Ectodermal cell (in vitro differentiated cells): ENCODE results near the gene ELMO1.

Experiments
- H3K27ac ChIP-seq: 2 replicates; pipeline ENCODE4 v1.7.0; 2013; ENCODE audit warnings: mild to moderate bottlenecking, low read depth, low read length; ENCODE audit not compliant: insufficient read depth, poor library complexity, severe bottlenecking
- H3K27me3 ChIP-seq: 2 replicates; pipeline ENCODE4 v1.7.0; 2013; ENCODE audit warnings: mild to moderate bottlenecking, low read length; ENCODE audit not compliant: insufficient read depth, control insufficient read depth, poor library complexity, severe bottlenecking
- H3K36me3 ChIP-seq: one replicate; pipeline ENCODE4 v1.7.0; 2013; ENCODE audit warnings: low read length; ENCODE audit not compliant: control insufficient read depth, insufficient read depth
- H3K4me1 ChIP-seq: one replicate; pipeline ENCODE4 v1.7.0; 2013; ENCODE audit warnings: low read length; ENCODE audit not compliant: control insufficient read depth, insufficient read depth
- H3K4me3 ChIP-seq: 2 replicates; pipeline ENCODE4 v1.7.0; 2013; ENCODE audit warnings: low read depth, low read length, control low read depth; ENCODE audit not compliant: insufficient read depth
- H3K9me3 ChIP-seq: 2 replicates; pipeline ENCODE4 v1.7.0; 2013; ENCODE audit warnings: mild to moderate bottlenecking, low read length, moderate library complexity; ENCODE audit not compliant: control insufficient read depth
- WGBS, 2 experiments: methylation state at CpG; one replicate each; pipeline ENCODE4 v1.1.7; 2013; ENCODE audit warnings: missing lambda C conversion rate in 2 of 2; 5-methylcytosine and 5-hydroxymethylcytosine counted together

ELMO1 gene

DNA sequence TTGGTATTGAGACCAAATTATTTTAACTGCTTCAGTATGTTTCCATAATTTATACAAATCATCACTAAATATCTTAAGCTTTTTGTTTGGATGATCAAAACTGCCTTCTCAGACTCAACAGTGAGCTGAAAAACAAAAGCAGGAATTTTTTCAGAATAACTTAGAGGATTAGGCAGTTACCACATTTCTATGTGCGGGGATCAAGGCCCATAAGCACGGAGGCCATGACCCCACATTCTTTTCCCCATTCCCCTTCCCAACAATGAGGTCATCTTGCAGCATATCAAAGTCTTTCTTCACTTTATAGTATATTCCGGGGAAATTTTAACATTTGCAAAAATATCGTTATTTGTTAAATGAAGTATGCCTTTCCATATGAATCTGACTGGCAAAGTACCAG, 125.8 kb downstream of the ELMO1 start:
- H3K36me3 ChIP-seq: no peaks in the 10 kb centered on the region
- no peaks in the 10 kb centered on the region for H3K27me3 ChIP-seq
- H3K4me3 ChIP-seq: no peak overlapping the region
- H3K27ac ChIP-seq: no peak overlapping the region
- WGBS, 2 experiments: 94 to 95% methylated on average over 4 of the region's 4 CpGs
- no peaks in the 10 kb centered on the region for H3K9me3 ChIP-seq
- H3K4me1 ChIP-seq: no peaks in the 10 kb centered on the region

- Histone ChIP-seq H3K4me1 (no peaks in the 10 kb centered on the region), H3K9me3 (no peaks in the 10 kb centered on the region), H3K27ac (no peak overlapping the region), H3K27me3 (no peaks in the 10 kb centered on the region), H3K36me3 (no peaks in the 10 kb centered on the region), H3K4me3 (no peak overlapping the region)
- 92 to 96% methylated on average over 8 to 10 of the region's 10 CpGs for WGBS, 2 experiments
Observed at GRCh38 chr7:37320848-37321468, 127.7 kb downstream of the ELMO1 start.

DNA sequence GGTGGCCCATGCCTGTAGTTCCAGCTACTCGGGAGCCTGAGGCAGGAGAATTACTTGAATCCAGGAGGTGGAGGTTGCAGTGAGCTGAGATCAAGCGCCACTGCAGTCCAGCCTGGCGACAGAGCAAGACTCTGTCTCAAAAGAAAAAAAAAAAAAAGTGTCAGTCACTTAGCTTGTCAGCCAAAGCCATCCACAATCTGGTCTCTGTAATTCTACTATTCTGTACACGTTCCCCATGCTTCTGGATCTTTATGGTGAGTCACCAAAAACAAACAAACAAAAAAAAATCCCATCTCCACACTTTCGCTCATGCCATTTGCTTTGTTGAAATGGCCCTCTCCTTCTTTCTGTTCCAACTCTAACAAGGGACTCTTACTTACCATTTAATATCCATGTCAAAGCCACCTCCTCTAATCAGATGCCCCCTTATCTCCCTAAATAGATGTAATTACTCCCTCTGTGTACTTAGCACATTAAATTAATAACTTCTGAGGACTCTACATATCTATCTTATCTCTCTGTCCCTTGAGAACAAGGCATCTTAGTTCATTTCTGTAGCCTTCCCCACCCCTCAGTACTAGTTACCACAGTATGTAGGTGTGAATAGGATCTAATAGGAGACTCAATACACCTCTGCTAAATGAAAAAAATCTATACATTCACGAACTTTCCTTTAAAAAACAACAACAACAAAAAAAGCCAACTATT, 128.4 kb downstream of the ELMO1 start:
- no peaks in the 10 kb centered on the region for H3K27me3 ChIP-seq
- H3K9me3 ChIP-seq: no peaks in the 10 kb centered on the region
- 85 to 91% methylated on average over 6 of the region's 6 CpGs for WGBS, 2 experiments
- no peak overlapping the region for H3K27ac ChIP-seq
- H3K36me3 ChIP-seq: no peaks in the 10 kb centered on the region
- no peak overlapping the region for H3K4me3 ChIP-seq
- H3K4me1 ChIP-seq: no peaks in the 10 kb centered on the region

DNA sequence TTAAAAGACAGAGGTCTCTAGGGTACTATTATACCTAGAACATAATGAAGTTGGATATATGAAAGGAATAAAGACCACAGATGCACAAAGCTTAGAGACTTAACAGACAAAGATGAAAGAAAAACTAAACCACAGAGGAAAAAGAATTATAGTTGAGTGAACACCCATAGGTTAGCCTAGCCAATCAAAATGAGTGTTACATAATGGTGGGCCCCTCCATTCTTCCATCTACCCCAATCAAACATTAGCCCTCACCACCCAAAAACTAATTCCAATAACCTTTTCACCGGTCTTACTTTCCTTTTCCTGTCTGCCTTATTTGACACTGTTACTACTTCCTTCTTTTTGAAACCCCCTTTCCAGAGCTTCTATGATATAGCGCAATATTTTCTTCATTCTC, 130.1 kb downstream of the ELMO1 start:
- Histone ChIP-seq H3K9me3 (no peaks in the 10 kb centered on the region), H3K4me1 (no peaks in the 10 kb centered on the region), H3K36me3 (no peaks in the 10 kb centered on the region), H3K4me3 (no peak overlapping the region), H3K27ac (no peak overlapping the region), H3K27me3 (no peaks in the 10 kb centered on the region)
- WGBS, 2 experiments: 93 to 96% methylated on average over 2 of the region's 2 CpGs

DNA sequence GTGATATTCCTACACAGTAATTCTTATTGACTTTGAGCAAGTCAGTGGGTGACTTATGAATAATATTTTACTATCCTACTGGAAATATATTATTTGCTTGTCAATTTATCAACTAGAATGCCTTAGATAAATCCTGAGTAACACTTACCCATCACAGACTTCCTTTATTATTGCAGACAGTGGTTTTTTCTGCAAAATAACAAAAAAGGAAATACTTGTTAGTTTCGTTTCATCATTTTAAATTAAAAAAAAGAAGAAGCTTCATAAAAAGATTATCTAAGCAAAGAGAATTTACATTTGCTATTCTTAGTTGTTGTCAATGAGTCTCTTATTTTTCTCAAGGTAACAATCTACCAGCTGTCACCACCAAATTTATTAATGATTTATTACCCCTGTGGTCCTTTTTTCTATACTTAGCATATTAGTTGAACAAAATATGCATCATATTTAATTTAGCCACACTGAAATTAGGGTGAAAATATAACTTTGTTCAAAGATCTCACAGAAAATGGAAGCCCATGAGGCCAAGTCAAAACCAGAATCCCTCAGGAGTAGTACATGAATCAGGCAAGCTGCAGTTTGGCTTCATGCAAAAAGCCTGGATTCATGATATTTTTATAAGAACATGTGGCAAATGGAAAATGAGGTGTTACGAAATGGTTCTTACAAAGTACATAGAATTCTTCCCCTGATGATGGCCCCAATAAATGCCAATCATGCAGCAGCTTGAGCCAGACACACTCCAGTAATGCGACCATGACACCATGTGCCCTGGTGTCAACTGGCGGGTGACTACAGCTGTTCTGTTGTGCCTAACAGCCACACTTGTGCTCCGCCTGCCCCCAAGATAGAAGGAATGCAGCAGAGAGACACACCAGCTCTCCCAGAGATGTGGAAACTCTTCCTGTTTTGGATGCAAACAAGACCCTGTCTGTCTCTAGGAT, 132.6 kb downstream of the ELMO1 start:
- no peak overlapping the region for H3K27ac ChIP-seq
- WGBS, 2 experiments: 88 to 92% methylated on average over 4 of the region's 5 CpGs
- H3K9me3 ChIP-seq: no peaks in the 10 kb centered on the region
- H3K4me1 ChIP-seq: no peaks in the 10 kb centered on the region
- H3K36me3 ChIP-seq: no peaks in the 10 kb centered on the region
- H3K4me3 ChIP-seq: no peak overlapping the region
- H3K27me3 ChIP-seq: no peaks in the 10 kb centered on the region

- Histone ChIP-seq H3K4me3 (no peak overlapping the region), H3K36me3 (no peaks in the 10 kb centered on the region), H3K27me3 (no peaks in the 10 kb centered on the region), H3K27ac (no peak overlapping the region), H3K4me1 (peaks cover 5% of the 10 kb centered on the region), H3K9me3 (no peaks in the 10 kb centered on the region)
- no CpG with 5 or more reads among the region's 1 CpG for WGBS, 2 experiments
Observed at GRCh38 chr7:37312608-37313007, 136.1 kb downstream of the ELMO1 start.

DNA sequence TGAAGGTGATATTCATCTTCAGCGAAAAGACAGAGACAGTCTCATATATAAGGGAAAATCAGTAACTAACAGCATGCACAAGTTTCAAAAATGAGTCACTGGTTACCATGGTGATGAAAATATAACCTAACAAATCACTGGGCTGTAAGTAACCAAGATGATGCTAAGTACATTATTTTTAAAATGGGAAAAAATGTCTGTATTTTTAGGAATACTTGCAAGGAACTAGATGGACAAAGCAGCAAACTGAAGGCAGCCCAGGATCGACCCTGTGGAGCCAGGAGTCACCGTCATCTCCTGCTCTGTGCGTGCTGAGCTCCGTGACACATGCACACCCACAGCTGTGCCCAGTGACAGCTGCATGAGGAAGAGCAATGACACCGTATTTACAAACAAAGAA, 137.3 kb downstream of the ELMO1 start:
- WGBS, 2 experiments: 93 to 96% methylated on average over 5 to 6 of the region's 6 CpGs

GRCh38 chr7:37310327-37311080, 138.2 kb downstream of the ELMO1 start:
- WGBS, 2 experiments: 89 to 95% methylated on average over 3 of the region's 3 CpGs
- Histone ChIP-seq H3K27me3 (no peaks in the 10 kb centered on the region), H3K9me3 (no peaks in the 10 kb centered on the region), H3K27ac (no peak overlapping the region), H3K4me3 (no peak overlapping the region), H3K36me3 (no peaks in the 10 kb centered on the region), H3K4me1 (peaks cover 5% of the 10 kb centered on the region)

More for the DNA sequence above, 137.3 kb downstream of the ELMO1 start:
- Histone ChIP-seq H3K4me3 (no peak overlapping the region), H3K36me3 (no peaks in the 10 kb centered on the region), H3K9me3 (no peaks in the 10 kb centered on the region), H3K27ac (no peak overlapping the region), H3K4me1 (peaks cover 5% of the 10 kb centered on the region), H3K27me3 (no peaks in the 10 kb centered on the region)

DNA sequence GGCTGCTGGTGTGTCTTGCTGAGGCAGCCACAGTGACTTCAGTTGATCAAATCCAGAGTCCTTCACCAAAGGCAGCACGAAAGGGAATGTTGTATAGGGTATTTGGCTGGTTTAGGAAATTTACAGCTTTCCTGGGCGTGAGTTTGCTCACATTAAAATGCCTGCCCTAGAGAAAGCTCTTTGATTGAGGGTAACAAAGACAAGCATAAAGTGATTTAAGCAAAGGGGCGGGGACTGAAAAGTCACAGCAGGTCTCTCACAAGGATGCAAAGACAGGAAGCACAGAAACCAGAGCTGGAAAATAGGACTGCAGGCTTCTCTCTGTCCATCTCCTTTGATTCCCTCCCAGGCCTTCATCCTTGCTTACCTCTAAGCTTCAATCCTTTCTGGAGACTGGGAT, 139.2 kb downstream of the ELMO1 start:
- 81 to 84% methylated on average over 3 of the region's 3 CpGs for WGBS, 2 experiments
- Histone ChIP-seq H3K27ac (no peak overlapping the region), H3K4me1 (peaks cover 5% of the 10 kb centered on the region), H3K4me3 (no peak overlapping the region), H3K27me3 (no peaks in the 10 kb centered on the region), H3K36me3 (no peaks in the 10 kb centered on the region), H3K9me3 (no peaks in the 10 kb centered on the region)
